Heart right ventricle (tissue), 16 donors: ENCODE results near the gene ABCB6. TPM values are rescaled to one million over a fixed set of nuclear protein-coding genes. Genes with fewer than 3 reads are reported as not detected.

Source experiments
- ATAC-seq, 8 donors: fragments of 200-7000 bp; cut with Tn5 transposase; one replicate each; pipeline ENCODE4 v1.9.1; 2020; ENCODE audit warnings: mild to moderate bottlenecking in 8 of 8, moderate library complexity in 8 of 8, moderate number of reproducible peaks in 1 of 8
- DNase-seq, 2 donors: peaks; one replicate each; pipeline ENCODE4 v3.0.0-alpha.2; 2020
- H3K27ac ChIP-seq, 10 donors: fragments of 200-600 bp; sonication (generic) in 2 of 10; one replicate each; pipeline versions ENCODE4 v1.5.0 to v1.8.0; 2020 to 2022; ENCODE audit warnings: mild to moderate bottlenecking in 3 of 10
- H3K27me3 ChIP-seq, 7 donors: fragments of 200-600 bp; one replicate each; pipeline ENCODE4 v1.8.0; 2021 to 2022; ENCODE audit warnings: mild to moderate bottlenecking in 2 of 7
- H3K36me3 ChIP-seq, 9 donors: fragments of 200-600 bp; sonication (generic) in 1 of 9; one replicate each; pipeline versions ENCODE4 v1.5.0 to v1.8.0; 2020 to 2022; ENCODE audit warnings: mild to moderate bottlenecking in 2 of 9
- H3K4me1 ChIP-seq, 9 donors: fragments of 200-600 bp; sonication (generic) in 1 of 9; one replicate each; pipeline versions ENCODE4 v1.5.0 to v1.8.0; 2020 to 2022; ENCODE audit warnings: mild to moderate bottlenecking in 4 of 9
- H3K4me3 ChIP-seq, 10 donors: fragments of 200-600 bp; sonication (generic) in 2 of 10; one replicate each; pipeline versions ENCODE4 v1.5.0 to v1.8.0; 2020 to 2022; ENCODE audit warnings: mild to moderate bottlenecking in 7 of 10, moderate library complexity in 2 of 10
- H3K9me3 ChIP-seq, 11 donors: fragments of 200-600 bp in 10 of 11; sonication (generic) in 2 of 11; one replicate each; pipeline versions ENCODE4 v1.5.0 to v1.8.0; 2013 to 2022; ENCODE audit warnings: mild to moderate bottlenecking in 2 of 11, control low read depth in 1 of 11, moderate library complexity in 1 of 11
- CTCF ChIP-seq, 9 donors: fragments of 200-600 bp; sonication (generic) in 2 of 9; IDR thresholded peaks; one replicate each; pipeline versions ENCODE4 v1.5.0 to v1.8.0; 2021 to 2022; ENCODE audit warnings: antibody characterized with exemption in 9 of 9, mild to moderate bottlenecking in 5 of 9, moderate library complexity in 1 of 9
- WGBS, 2 donors: extraction: QIAGEN DNeasy Blood & Tissue Kit; methylation state at CpG; one replicate each; pipeline ENCODE4 v1.1.7; 2013; ENCODE audit warnings: inconsistent platforms in 1 of 2; 5-methylcytosine and 5-hydroxymethylcytosine counted together
- intact Hi-C, 10 donors: fragments of 100-400 bp; cut with DNase I; formaldehyde crosslinking; loops; one replicate each; pipeline versions ENCODE4 v1.11.1 to v1.14.2; 2022
- polyA plus RNA-seq, 2 donors: library from polyadenylated mRNA; stranded (reverse); fragments of 200-250 nt; gene quantifications; one replicate each; pipeline ENCODE4 v1.2.3, GENCODE V29; 2013
- total RNA-seq, 10 donors: library from RNA; stranded (reverse); fragmentation: NEBNext Ultra II Directional in 3 of 10; extraction: Animal tissue kit (Norgen Biotek cat#: 25700) in 3 of 10; gene quantifications; one replicate each; pipeline versions ENCODE4 v1.2.1 to v1.2.4, GENCODE V29; 2021 to 2023
- donor health status: Arrhythmogenic right ventricular cardiomyopathy.
- donor health status: ischemic (EF 13 %, LVEDD 7.1; RV severe dilation, severe dysfunction).
- donor health status: healthy with polysubstance abuse.
- donor health status: DM: no; HTN: yes; CAD: no.
- donor health status: DM: no; HTN: no; CAD: no.
- donor health status: ischemic (EF 25% LVEDD 6.9; RV normal size, moderate dysfunction).
- donor health status: ischemic (EF 25% LVEDD 5.7; RV mildly dilated, moderate dysfunction).
- donor health status: healthy.
- donor health status: DM: yes; HTN: yes; CAD: no.
- donor health status: Ischemic cardiomyopathy.
- donor health status: ischemic (EF 35%, LVEDD 5.7; RV mildly dilated, moderate dysfunction).
- donor health status: nonischemic (EF 11% LVEDD 7.7; RV severe dilation, severe dysfunction).
- donor health status: DM: yes; HTN: yes; CAD: no.
- donor health status: PGD.
- donor health status: ischemic (EF 29% LVEDD 5.4; RV normal size, mild dysfunction).
- donor health status: nonischemic (EF 23%, LVEDD 6.1; RV moderate dilation, normal function).

The ABCB6 gene
- total and polyA plus RNA-seq, 12 donors = 9.8 to 34.0 (median 18.5) TPM

GRCh38 chr2:219210886-219211362 lies 7.8 kb downstream of the ABCB6 start:
- peaks cover 8 to 29% (median 19%) of the 10 kb centered on the region in 9 donors for H3K4me1 ChIP-seq
- TF ChIP-seq CTCF (IDR thresholded peaks at IDR 0.05) = no peak
- H3K36me3 ChIP-seq = peaks cover 0 to 81% (median 23%) of the 10 kb centered on the region in 9 donors
- ATAC-seq = no peak
- intact Hi-C loops = no loop called here
- H3K4me3 ChIP-seq = no peak overlapping the region
- no peaks in the 10 kb centered on the region for H3K9me3 ChIP-seq
- peak overlapping the region in 1 of 10 donors; percentile 38 for H3K27ac ChIP-seq
- no peaks in the 10 kb centered on the region for H3K27me3 ChIP-seq
- 90 to 92% methylated on average over 9 of the region's 9 CpGs for WGBS, 2 donors
- DNase-seq = no peak

GRCh38 chr2:219210196-219210885 lies 8.4 kb downstream of the ABCB6 start:
- H3K9me3 ChIP-seq = no peaks in the 10 kb centered on the region
- no peak for ATAC-seq
- TF ChIP-seq CTCF (IDR thresholded peaks at IDR 0.05) = no peak
- no peak for DNase-seq
- H3K27me3 ChIP-seq = no peaks in the 10 kb centered on the region
- 94 to 95% methylated on average over 24 of the region's 24 CpGs for WGBS, 2 donors
- H3K36me3 ChIP-seq = peaks cover 0 to 75% (median 23%) of the 10 kb centered on the region in 9 donors
- H3K27ac ChIP-seq = no peak overlapping the region
- peaks cover 8 to 31% (median 20%) of the 10 kb centered on the region in 9 donors for H3K4me1 ChIP-seq
- intact Hi-C loops = no loop called here
- H3K4me3 ChIP-seq = no peak overlapping the region

- no peak for TF ChIP-seq CTCF (IDR thresholded peaks at IDR 0.05)
- intact Hi-C loops = loop anchor here in 2 of 10 donors (5.0 kb wide), 2 partner anchors 37 to 47 kb away; partner anchors contain the start of genes NHEJ1 (in 1 of the 2) and SLC23A3 (in 1 of the 2)
- 79 to 82% methylated on average over 18 of the region's 18 CpGs for WGBS, 2 donors
- Histone ChIP-seq H3K4me1 (peaks cover 8 to 31% (median 20%) of the 10 kb centered on the region in 9 donors), H3K4me3 (no peak overlapping the region), H3K27ac (no peak overlapping the region), H3K27me3 (no peaks in the 10 kb centered on the region), H3K9me3 (peaks cover 0 to 1% (median 0%) of the 10 kb centered on the region in 11 donors), H3K36me3 (peaks cover 0 to 67% (median 23%) of the 10 kb centered on the region in 9 donors)
- no peak for DNase-seq
- no peak for ATAC-seq
These were observed 9.2 kb downstream of the ABCB6 start for GRCh38 chr2:219209236-219210195.
